T-cell (primary cell): Measurements from ENCODE around the gene MCM10. TPM values are rescaled to one million over a fixed set of nuclear protein-coding genes. Genes with fewer than 3 reads are reported as not detected.

Experiments
- ATAC-seq, 4 experiments: fragments of 200-7000 bp in 3 of 4; fragments of 150-1000 bp in 1 of 4; cut with Tn5 transposase; replicated peaks in 1 of 4; 1 replicate in 3 of 4; 2 replicates in 1 of 4; pipeline ENCODE4 v1.10.0; 2021; ENCODE audit warnings: moderate library complexity in 3 of 4, mild to moderate bottlenecking in 2 of 4, moderate number of reproducible peaks in 1 of 4
- CTCF ChIA-PET, 2 donors: fragments of 300-600 bp; sonication (Branson Sonifier 250); formaldehyde crosslinking; loops; one replicate each; lab custom pipeline; 2022; ENCODE audit warnings: antibody characterized with exemption in 2 of 2; lab: Charles Lee
- POLR2A ChIA-PET, 2 donors: fragments of 300-600 bp; sonication (Branson Sonifier 250); formaldehyde crosslinking; loops; one replicate each; lab custom pipeline; 2022; ENCODE audit warnings: antibody characterized with exemption in 2 of 2; lab: Charles Lee
- DNase-seq, 35 experiments: peaks; one replicate each; pipeline versions ENCODE4 v3.0.0 to v3.0.0-alpha.2; 2013 to 2023
- H3K27ac ChIP-seq: one replicate; pipeline ENCODE4 v1.5.1; 2013; ENCODE audit warnings: low read length
- H3K27me3 ChIP-seq, 2 experiments: replicated peaks in 1 of 2; 1 replicate in 1 of 2; 2 replicates in 1 of 2; pipeline versions ENCODE4 v1.6.1 to v1.7.0; 2013; ENCODE audit warnings: low read length in 1 of 2, mixed read lengths in 1 of 2; ENCODE audit not compliant: control insufficient read depth in 2 of 2, insufficient read depth in 2 of 2; ENCODE audit errors: extremely low read depth in 1 of 2
- H3K36me3 ChIP-seq, 2 donors: 1 replicate in 1 of 2; 2 replicates in 1 of 2; pipeline versions ENCODE4 v1.6.1 to v1.7.0; 2013; ENCODE audit warnings: low read length in 1 of 2; ENCODE audit not compliant: control insufficient read depth in 2 of 2, insufficient read depth in 1 of 2; ENCODE audit errors: extremely low read depth in 1 of 2
- H3K4me1 ChIP-seq, 2 experiments: 1 replicate in 1 of 2; 2 replicates in 1 of 2; pipeline versions ENCODE4 v1.6.1 to v1.7.0; 2013; ENCODE audit warnings: low read length in 2 of 2, mixed read lengths in 1 of 2; ENCODE audit not compliant: insufficient read depth in 2 of 2, control insufficient read depth in 1 of 2; ENCODE audit errors: extremely low read depth in 1 of 2
- H3K4me3 ChIP-seq, 2 donors: 1 replicate in 1 of 2; 2 replicates in 1 of 2; pipeline versions ENCODE4 v1.5.1 to v1.7.0; 2013; ENCODE audit warnings: mild to moderate bottlenecking in 2 of 2, low read length in 1 of 2, moderate library complexity in 1 of 2; ENCODE audit not compliant: control insufficient read depth in 1 of 2; ENCODE audit errors: extremely low read depth in 1 of 2
- H3K9me3 ChIP-seq: 2 replicates; pipeline ENCODE4 v1.7.0; 2013
- H3K27ac Mint-ChIP-seq, 2 donors: one replicate each; pipeline ENCODE4 v1.8.0; 2020 to 2021; ENCODE audit warnings: mild to moderate bottlenecking in 2 of 2, mixed read lengths in 2 of 2
- H3K27me3 Mint-ChIP-seq, 2 donors: one replicate each; pipeline ENCODE4 v1.8.0; 2021 to 2022; ENCODE audit warnings: mixed read lengths in 2 of 2
- H3K36me3 Mint-ChIP-seq: one replicate; pipeline ENCODE4 v1.8.0; 2021; ENCODE audit warnings: mixed read lengths
- H3K4me1 Mint-ChIP-seq, 3 donors: one replicate each; pipeline ENCODE4 v1.8.0; 2020 to 2022; ENCODE audit warnings: mixed read lengths in 3 of 3, mild to moderate bottlenecking in 1 of 3
- H3K4me3 Mint-ChIP-seq, 3 donors: one replicate each; pipeline ENCODE4 v1.8.0; 2020 to 2022; ENCODE audit warnings: mild to moderate bottlenecking in 3 of 3, mixed read lengths in 3 of 3, moderate library complexity in 3 of 3
- H3K9me3 Mint-ChIP-seq, 3 donors: one replicate each; pipeline ENCODE4 v1.8.0; 2020 to 2022; ENCODE audit warnings: mixed read lengths in 3 of 3
- whole genome bisulfite sequencing: methylation state at CpG from one replicate; pipeline ENCODE4 v1.1.5; 2013; ENCODE audit warnings: missing lambda C conversion rate; ENCODE audit not compliant: insufficient coverage; 5-methylcytosine and 5-hydroxymethylcytosine counted together
- total RNA-seq, 35 experiments: library from RNA in 6 of 35; stranded (reverse) in 6 of 35; fragments of 120-200 nt in 1 of 35; gene quantifications; one replicate each; pipeline versions ENCODE4 v1.2.1 to v1.2.4 and lab custom pipeline; 2013 to 2026

MCM10 gene
- total RNA-seq, 5 donors from 2014 or later (not counting 1 experiment from before 2014, with no cell fraction given): 0.65 to 1.4 (median 0.82) TPM

- H3K27ac Mint-ChIP-seq: peak overlapping the region; percentile 65 to 90
- H3K4me3 Mint-ChIP-seq: peak overlapping the region; percentile 62 to 80 (median 74)
- DNase-seq (peak in 15 of 35 experiments; percentile 2 to 34 (median 9)), ATAC-seq (peak in 1 of 4 experiments; percentile 14)
- peaks cover 5% of the 10 kb centered on the region for H3K36me3 Mint-ChIP-seq
- H3K4me1 ChIP-seq: peaks cover 0 to 14% of the 10 kb centered on the region in 2 experiments
- peaks cover 0 to 4% (median 0%) of the 10 kb centered on the region in 3 donors for H3K9me3 Mint-ChIP-seq
- peak overlapping the region; percentile 41 for H3K27ac ChIP-seq
- peaks cover 16 to 34% (median 22%) of the 10 kb centered on the region in 3 donors for H3K4me1 Mint-ChIP-seq
- H3K27me3 Mint-ChIP-seq: no peaks in the 10 kb centered on the region
- CTCF ChIA-PET: no interaction called here
- H3K27me3 ChIP-seq: peaks cover 0 to 3% of the 10 kb centered on the region in 2 experiments
- POLR2A ChIA-PET: no interaction called here
- WGBS: 48% methylated on average over 23 of the region's 32 CpGs
- no peaks in the 10 kb centered on the region for H3K36me3 ChIP-seq
- peak overlapping the region in 1 of 2 donors; percentile 37 for H3K4me3 ChIP-seq
- no peaks in the 10 kb centered on the region for H3K9me3 ChIP-seq
These were observed 3.0 kb upstream of the MCM10 start for GRCh38 chr10:13158401-13158800.

DNA sequence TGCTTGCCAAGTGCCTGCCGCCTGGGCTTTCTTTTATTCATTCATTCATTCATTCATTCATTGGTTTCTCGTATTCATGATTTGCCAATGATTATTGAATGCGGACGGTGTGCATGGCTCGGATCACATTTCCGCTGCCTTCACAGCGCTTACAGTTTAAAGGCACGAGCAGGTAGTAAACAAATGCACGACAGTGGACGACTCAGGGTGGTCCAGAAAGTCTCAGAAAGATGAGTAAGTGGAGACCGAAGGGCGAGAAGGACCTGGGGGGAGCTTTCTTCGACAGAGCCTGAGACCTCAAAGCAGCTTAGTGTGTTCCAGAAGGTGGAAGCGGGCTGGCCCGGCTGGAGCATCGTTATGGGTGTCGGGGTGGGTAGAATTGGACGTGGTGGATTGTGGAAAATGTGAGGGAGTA is 506 bp downstream of the MCM10 start:
- H3K4me3 ChIP-seq: peak overlapping the region; percentile 41 to 42
- ChIA-PET CTCF (interaction anchor here (0.6 to 2.7 kb wide), 7 partner anchors 10 to 1531 kb away, joined by 3 to 33 read pairs (median 4); partner anchors contain the start of gene PHYH (in 1 of the 2)), POLR2A (interaction anchor here in 1 of 2 donors (0.7 kb wide), 1 partner anchor 142 kb away, joined by 3 read pairs; no protein-coding TSS in a partner anchor)
- H3K4me1 Mint-ChIP-seq: peaks cover 16 to 33% (median 22%) of the 10 kb centered on the region in 3 donors
- H3K9me3 Mint-ChIP-seq: no peaks in the 10 kb centered on the region
- WGBS: 5% methylated on average over 17 of the region's 18 CpGs
- H3K9me3 ChIP-seq: no peaks in the 10 kb centered on the region
- H3K4me3 Mint-ChIP-seq: peak overlapping the region; percentile 79 to 85 (median 82)
- H3K36me3 Mint-ChIP-seq: no peaks in the 10 kb centered on the region
- H3K27me3 ChIP-seq: peaks cover 0 to 3% of the 10 kb centered on the region in 2 experiments
- ATAC-seq (no peak), DNase-seq (no peak)
- H3K4me1 ChIP-seq: peaks cover 0 to 14% of the 10 kb centered on the region in 2 experiments
- H3K27ac ChIP-seq: peak overlapping the region; percentile 44
- H3K27me3 Mint-ChIP-seq: no peaks in the 10 kb centered on the region
- H3K36me3 ChIP-seq: no peaks in the 10 kb centered on the region
- peak overlapping the region in 1 of 2 donors; percentile 1 for H3K27ac Mint-ChIP-seq

- ATAC-seq: no peak
- POLR2A ChIA-PET: interaction anchor here in 1 of 2 donors (1.1 kb wide), 1 partner anchor 139 kb away, joined by 3 read pairs; no protein-coding TSS in a partner anchor
- peaks cover 16 to 22% (median 21%) of the 10 kb centered on the region in 3 donors for H3K4me1 Mint-ChIP-seq
- DNase-seq: no peak
- Histone ChIP-seq H3K4me1 (peaks cover 0 to 14% of the 10 kb centered on the region in 2 experiments), H3K36me3 (no peaks in the 10 kb centered on the region), H3K27me3 (no peaks in the 10 kb centered on the region), H3K9me3 (no peaks in the 10 kb centered on the region), H3K4me3 (no peak overlapping the region), H3K27ac (no peak overlapping the region)
- H3K27ac Mint-ChIP-seq: no peak overlapping the region
- 88% methylated on average over 1 of the region's 3 CpGs for WGBS
- CTCF ChIA-PET: interaction anchor here in 1 of 2 donors (0.5 kb wide), 1 partner anchor 98 kb away, joined by 3 read pairs; no protein-coding TSS in a partner anchor
- H3K9me3 Mint-ChIP-seq: no peaks in the 10 kb centered on the region
- H3K36me3 Mint-ChIP-seq: no peaks in the 10 kb centered on the region
- H3K4me3 Mint-ChIP-seq: no peak overlapping the region
- H3K27me3 Mint-ChIP-seq: no peaks in the 10 kb centered on the region
These were observed 2.5 kb downstream of the MCM10 start for GRCh38 chr10:13163859-13164258.

GRCh38 chr10:13165177-13165576 is 3.8 kb downstream of the MCM10 start:
- H3K4me3 Mint-ChIP-seq: no peak overlapping the region
- Histone ChIP-seq H3K9me3 (no peaks in the 10 kb centered on the region), H3K4me3 (no peak overlapping the region), H3K27me3 (no peaks in the 10 kb centered on the region), H3K4me1 (peaks cover 0 to 14% of the 10 kb centered on the region in 2 experiments), H3K27ac (no peak overlapping the region), H3K36me3 (no peaks in the 10 kb centered on the region)
- H3K27me3 Mint-ChIP-seq: no peaks in the 10 kb centered on the region
- peak in 1 of 35 experiments; percentile 12 for DNase-seq
- no peaks in the 10 kb centered on the region for H3K36me3 Mint-ChIP-seq
- no peak overlapping the region for H3K27ac Mint-ChIP-seq
- H3K9me3 Mint-ChIP-seq: no peaks in the 10 kb centered on the region
- ChIA-PET CTCF (no interaction called here), POLR2A (no interaction called here)
- peaks cover 16 to 22% (median 17%) of the 10 kb centered on the region in 3 donors for H3K4me1 Mint-ChIP-seq
- ATAC-seq: no peak

DNA sequence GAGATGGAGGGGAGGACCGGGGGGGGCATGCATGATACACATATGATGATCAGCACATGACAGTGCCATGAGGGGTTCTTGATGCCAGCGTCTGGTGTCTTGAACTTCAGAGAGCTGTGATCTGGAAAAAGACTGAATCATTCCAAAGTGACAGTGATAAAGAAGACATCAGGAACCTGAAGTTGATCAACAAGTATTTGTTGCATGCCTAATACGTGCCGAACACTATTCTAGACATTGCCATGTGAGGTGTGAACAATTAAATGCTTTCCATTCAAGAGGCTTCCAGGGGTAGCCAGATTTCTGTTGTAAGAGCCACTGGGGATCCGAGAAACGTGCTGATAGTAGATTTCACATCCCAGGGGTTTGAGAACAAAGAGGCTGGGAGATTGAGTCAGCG is 6.2 kb downstream of the MCM10 start:
- ChIA-PET CTCF (no interaction called here), POLR2A (no interaction called here)
- no peaks in the 10 kb centered on the region for H3K4me1 ChIP-seq
- 97% methylated on average over 7 of the region's 7 CpGs for WGBS
- Mint-ChIP-seq H3K4me1 (no peaks in the 10 kb centered on the region), H3K27ac (no peak overlapping the region), H3K36me3 (no peaks in the 10 kb centered on the region), H3K9me3 (no peaks in the 10 kb centered on the region), H3K27me3 (no peaks in the 10 kb centered on the region), H3K4me3 (no peak overlapping the region)
- no peaks in the 10 kb centered on the region for H3K9me3 ChIP-seq
- H3K27ac ChIP-seq: no peak overlapping the region
- no peak overlapping the region for H3K4me3 ChIP-seq
- no peak for ATAC-seq
- no peaks in the 10 kb centered on the region for H3K27me3 ChIP-seq
- no peaks in the 10 kb centered on the region for H3K36me3 ChIP-seq
- DNase-seq: no peak

- CTCF ChIA-PET: no interaction called here
- H3K9me3 ChIP-seq: no peaks in the 10 kb centered on the region
- no peak overlapping the region for H3K27ac Mint-ChIP-seq
These were observed 7.4 kb downstream of the MCM10 start for GRCh38 chr10:13168781-13169180.

More at GRCh38 chr10:13168781-13169180, 7.4 kb downstream of the MCM10 start:
- Histone ChIP-seq H3K36me3 (no peaks in the 10 kb centered on the region), H3K27ac (no peak overlapping the region), H3K4me1 (no peaks in the 10 kb centered on the region), H3K27me3 (no peaks in the 10 kb centered on the region), H3K4me3 (no peak overlapping the region)
- no peaks in the 10 kb centered on the region for H3K9me3 Mint-ChIP-seq
- no peaks in the 10 kb centered on the region for H3K27me3 Mint-ChIP-seq
- POLR2A ChIA-PET: no interaction called here
- no peaks in the 10 kb centered on the region for H3K36me3 Mint-ChIP-seq
- no peaks in the 10 kb centered on the region for H3K4me1 Mint-ChIP-seq
- 97% methylated on average over 4 of the region's 6 CpGs for WGBS
- DNase-seq: no peak
- ATAC-seq: no peak
- no peak overlapping the region for H3K4me3 Mint-ChIP-seq
